ENCODE measurements around the gene HSPB6.

Gene HSPB6

DNA sequence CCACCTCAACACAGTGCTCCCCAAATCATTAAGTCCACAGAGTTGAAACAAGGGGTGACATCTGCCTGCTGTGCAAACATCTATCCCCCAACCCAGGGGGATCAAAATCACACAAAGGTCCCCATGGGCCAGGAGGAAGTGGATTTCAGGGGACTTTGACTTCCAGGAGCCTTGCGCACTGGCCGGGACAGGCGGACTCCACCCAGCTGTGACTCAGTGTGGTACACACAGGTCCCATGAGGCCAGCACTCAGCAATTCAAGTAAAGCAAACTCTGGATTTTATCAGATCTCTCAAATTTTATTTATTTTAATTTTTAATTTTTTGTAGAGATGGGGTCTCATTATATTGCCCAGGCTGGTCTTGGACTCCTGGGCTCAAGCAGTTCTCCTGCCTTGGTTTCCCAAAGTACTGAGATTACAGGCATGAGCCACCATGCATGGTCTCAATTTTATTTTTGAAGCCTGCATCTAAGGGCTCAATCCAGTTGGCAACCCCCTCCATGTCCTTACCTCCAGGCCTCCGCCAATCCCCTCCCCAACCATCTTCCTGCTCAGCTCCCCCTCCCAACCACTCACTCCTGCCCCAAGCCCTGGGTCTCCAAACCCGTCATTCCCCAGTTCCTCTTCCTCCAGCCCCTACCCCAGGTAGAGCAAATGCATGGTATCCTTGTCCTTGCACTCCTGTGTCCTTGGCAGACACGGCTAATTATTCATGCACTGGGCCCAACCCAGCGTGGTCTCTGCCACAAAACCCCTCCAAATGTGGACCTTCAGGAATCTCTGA is 36.7 kb upstream of the HSPB6 start:
- no peak for DNase-seq (ENCODE audit: extremely low read depth, low read depth)
- TF ChIP-seq, protein P1, sequence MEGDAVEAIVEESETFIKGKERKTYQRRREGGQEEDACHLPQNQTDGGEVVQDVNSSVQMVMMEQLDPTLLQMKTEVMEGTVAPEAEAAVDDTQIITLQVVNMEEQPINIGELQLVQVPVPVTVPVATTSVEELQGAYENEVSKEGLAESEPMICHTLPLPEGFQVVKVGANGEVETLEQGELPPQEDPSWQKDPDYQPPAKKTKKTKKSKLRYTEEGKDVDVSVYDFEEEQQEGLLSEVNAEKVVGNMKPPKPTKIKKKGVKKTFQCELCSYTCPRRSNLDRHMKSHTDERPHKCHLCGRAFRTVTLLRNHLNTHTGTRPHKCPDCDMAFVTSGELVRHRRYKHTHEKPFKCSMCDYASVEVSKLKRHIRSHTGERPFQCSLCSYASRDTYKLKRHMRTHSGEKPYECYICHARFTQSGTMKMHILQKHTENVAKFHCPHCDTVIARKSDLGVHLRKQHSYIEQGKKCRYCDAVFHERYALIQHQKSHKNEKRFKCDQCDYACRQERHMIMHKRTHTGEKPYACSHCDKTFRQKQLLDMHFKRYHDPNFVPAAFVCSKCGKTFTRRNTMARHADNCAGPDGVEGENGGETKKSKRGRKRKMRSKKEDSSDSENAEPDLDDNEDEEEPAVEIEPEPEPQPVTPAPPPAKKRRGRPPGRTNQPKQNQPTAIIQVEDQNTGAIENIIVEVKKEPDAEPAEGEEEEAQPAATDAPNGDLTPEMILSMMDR (IDR thresholded peaks at IDR 0.05; ENCODE audit: low read depth, low read length): no peak

DNA sequence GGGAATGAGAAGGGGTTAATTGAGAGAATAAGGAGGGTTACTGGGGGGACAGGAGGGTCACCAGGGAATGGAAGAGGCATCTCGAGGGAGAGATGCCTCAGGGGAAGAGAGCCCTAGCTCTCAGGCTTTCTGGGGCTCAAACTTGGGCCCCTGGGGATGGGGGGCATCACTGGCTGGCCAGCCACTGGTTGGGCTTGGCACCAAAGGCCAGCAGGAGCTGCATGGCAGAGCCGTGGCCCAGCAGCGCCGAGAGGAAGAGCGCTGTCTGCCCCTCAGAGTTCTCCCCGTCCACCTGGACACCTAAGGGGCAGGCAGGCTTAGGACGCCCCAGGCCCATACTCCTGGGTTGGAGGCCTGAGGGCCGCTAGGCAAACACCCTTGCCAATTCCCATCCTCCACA is 36.1 kb upstream of the HSPB6 start:
- no peak for DNase-seq (ENCODE audit: extremely low read depth, low read depth)
- TF ChIP-seq, protein P1 (IDR thresholded peaks at IDR 0.05; ENCODE audit: low read depth, low read length): no peak

DNA sequence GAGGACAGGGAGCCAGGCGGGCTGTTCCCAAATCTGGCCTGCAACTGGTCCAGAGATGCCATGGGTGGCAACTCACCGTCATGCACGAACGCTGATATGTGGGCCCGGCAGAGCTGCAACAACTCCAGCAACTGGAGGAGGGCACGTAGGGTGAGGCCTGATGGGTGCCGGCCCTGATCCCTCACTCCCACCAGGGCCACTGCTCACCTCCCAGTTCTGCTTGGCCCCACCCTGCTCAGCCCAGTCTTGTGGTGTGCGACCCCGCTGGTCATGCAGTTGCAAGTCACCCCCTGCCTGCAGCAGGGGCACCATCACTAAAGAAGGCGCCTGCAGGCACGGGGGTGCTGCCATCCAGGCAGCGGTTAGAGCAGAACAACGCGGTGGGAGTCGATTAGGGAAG is 35.5 kb upstream of the HSPB6 start:
- TF ChIP-seq, protein P1 (IDR thresholded peaks at IDR 0.05; ENCODE audit: low read depth, low read length): no peak
- no peak for DNase-seq (ENCODE audit: extremely low read depth, low read depth)

DNA sequence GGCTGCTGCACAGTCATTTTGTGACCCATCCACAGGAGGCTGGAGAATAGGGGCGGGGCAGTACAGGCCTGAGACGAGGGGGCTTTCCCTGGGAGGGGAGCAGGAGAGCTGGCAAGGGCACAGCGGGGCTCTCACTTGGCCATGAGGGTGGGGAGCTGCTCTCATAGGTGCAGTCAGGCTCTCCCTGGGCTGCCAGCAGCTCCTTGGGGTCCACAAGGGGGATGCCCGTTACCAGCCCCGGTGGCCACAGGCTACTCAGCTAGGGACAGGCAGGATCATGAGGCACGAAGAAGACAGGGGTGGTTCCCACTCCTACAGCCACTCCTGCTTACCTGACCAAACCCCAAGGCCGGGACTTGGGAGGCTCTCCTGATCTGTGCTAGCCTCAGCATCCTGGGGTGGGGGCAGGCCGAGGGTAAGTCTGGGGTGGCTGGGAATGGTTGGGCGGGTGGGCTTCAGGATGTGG is 35.0 kb upstream of the HSPB6 start:
- DNase-seq (ENCODE audit: extremely low read depth, low read depth): no peak
- TF ChIP-seq, protein P1 (IDR thresholded peaks at IDR 0.05; ENCODE audit: low read depth, low read length): no peak

DNA sequence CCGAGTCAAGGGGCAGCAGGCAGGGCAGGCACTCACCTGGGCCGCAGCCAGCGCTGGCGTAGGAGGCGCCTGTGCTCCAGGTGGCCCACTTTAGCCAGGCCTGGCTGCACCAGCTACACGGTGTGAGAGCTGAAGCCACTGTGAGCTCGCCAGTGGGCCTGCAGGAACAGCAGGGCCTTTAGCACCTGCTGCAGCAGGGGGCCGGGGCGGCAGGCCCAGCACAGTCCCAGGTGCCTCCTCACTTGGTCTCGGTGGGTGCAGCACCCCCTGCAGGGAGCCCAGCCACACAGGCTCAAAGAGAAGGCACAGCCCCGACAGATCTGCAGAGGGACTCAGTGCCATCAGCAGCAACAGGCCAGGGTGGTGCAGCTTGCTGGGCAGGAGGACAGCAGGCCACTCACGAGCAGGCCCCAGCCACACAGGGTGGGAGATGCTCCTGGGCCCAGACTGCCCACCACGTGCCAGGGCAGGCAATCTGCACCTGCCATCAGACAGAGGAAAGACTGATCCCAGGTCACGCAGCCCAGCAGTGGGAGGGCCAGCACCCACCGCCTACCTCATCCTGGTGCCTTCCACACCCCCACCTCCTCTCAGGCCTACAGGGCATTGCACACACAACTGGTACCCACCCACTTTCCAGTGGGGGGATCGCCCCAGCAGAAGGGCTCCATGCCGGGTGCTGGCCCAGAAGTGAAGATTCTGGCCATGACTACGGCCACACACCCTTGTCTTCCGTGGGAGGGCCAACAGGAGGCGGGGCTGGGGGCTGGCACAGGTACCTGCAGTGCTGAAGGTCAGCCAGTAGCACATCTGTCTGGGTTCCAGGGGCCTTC is 34.4 kb upstream of the HSPB6 start:
- TF ChIP-seq, protein P1 (IDR thresholded peaks at IDR 0.05; ENCODE audit: low read depth, low read length): no peak
- DNase-seq (ENCODE audit: extremely low read depth, low read depth): no peak

DNA sequence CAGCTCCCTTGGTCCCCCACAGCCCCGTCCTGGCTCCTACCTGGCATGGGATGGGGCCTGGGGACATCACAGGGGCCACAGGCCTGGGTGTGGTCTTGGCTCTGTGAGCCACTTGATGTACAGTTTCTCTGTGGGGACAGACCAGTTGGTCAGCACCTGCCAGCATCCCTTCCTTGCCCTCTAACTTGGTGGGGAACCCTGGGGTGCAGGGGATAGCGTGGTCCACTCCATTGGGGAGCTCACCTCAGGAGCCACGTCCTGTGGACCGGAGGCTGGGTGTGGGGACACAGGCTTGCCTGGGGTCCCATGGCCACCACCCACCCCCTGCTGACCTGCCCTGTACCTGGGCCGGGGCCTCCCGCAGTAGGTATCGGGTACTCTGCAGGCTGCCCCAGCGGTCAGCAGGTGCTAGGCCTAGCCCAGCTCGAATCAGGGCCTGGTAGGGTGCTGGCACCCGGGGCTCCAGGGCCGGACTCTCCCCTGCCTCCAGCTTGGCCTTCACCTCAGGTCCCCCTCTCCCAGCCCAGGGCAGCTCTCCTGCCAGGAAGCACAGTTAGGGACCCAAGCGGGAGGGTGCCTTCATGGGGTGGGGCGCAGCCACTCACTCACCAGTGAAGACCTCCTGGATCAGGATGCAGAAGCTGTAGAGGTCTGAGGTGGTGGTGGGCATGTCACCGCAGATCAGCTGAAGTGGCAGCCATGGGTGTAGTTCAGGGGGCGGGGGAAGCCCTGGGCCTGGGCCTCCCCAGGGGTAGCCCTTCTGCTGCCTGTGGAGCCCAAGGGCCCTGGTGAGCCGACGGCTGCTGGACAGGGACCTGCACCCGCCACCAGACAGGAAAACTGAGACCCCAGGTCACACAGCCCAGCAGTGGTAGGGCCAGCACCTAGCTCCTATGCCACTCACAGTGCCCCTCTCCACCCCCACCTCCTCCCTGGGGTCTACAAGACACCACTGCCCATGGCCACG is 33.4 kb upstream of the HSPB6 start:
- DNase-seq (ENCODE audit: extremely low read depth, low read depth): no peak
- TF ChIP-seq, protein P1 (IDR thresholded peaks at IDR 0.05; ENCODE audit: low read depth, low read length): no peak

Measured in AG09319 (cell line).